Natural killer cell (primary cell): ENCODE results near the gene KRT35. TPM values are rescaled to one million over a fixed set of nuclear protein-coding genes. Genes with fewer than 3 reads are reported as not detected.

Experiments used
- ATAC-seq, 3 donors: fragments of 150-1000 bp in 2 of 3; fragments of 200-7000 bp in 1 of 3; cut with Tn5 transposase; 1 replicate in 1 of 3; 2 replicates in 2 of 3; pipeline ENCODE4 v1.10.0; 2021; ENCODE audit warnings: mild to moderate bottlenecking in 2 of 3, moderate library complexity in 2 of 3
- DNase-seq, 2 donors: peaks; one replicate each; pipeline versions ENCODE4 v3.0.0 to v3.0.0-alpha.2; 2013 to 2021; ENCODE audit warnings: mixed read lengths in 1 of 2
- H3K27ac ChIP-seq: one replicate; pipeline ENCODE4 v1.5.1; 2013; ENCODE audit warnings: mild to moderate bottlenecking, low read length
- H3K27me3 ChIP-seq: one replicate; pipeline ENCODE4 v1.6.1; 2013; ENCODE audit warnings: low read length; ENCODE audit not compliant: control insufficient read depth, insufficient read depth
- H3K36me3 ChIP-seq: one replicate; pipeline ENCODE4 v1.6.1; 2013; ENCODE audit warnings: low read length; ENCODE audit not compliant: control insufficient read depth, insufficient read depth
- H3K4me1 ChIP-seq: one replicate; pipeline ENCODE4 v1.6.1; 2013; ENCODE audit warnings: low read length; ENCODE audit not compliant: control insufficient read depth, insufficient read depth
- H3K4me3 ChIP-seq: one replicate; pipeline ENCODE4 v1.5.1; 2013; ENCODE audit warnings: low read length
- H3K9me3 ChIP-seq: one replicate; pipeline ENCODE4 v1.6.1; 2013; ENCODE audit warnings: low read length; ENCODE audit not compliant: control insufficient read depth, insufficient read depth
- H3K27ac Mint-ChIP-seq, 2 donors: one replicate each; pipeline ENCODE4 v1.8.0; 2022; ENCODE audit warnings: mild to moderate bottlenecking in 2 of 2, mixed read lengths in 2 of 2, moderate library complexity in 1 of 2
- H3K27me3 Mint-ChIP-seq, 2 donors: one replicate each; pipeline ENCODE4 v1.8.0; 2022; ENCODE audit warnings: low read depth in 2 of 2, mixed read lengths in 2 of 2
- H3K36me3 Mint-ChIP-seq: one replicate; pipeline ENCODE4 v1.8.0; 2022; ENCODE audit warnings: mixed read lengths
- H3K4me1 Mint-ChIP-seq, 2 donors: one replicate each; pipeline ENCODE4 v1.8.0; 2022; ENCODE audit warnings: mixed read lengths in 2 of 2
- H3K4me3 Mint-ChIP-seq: one replicate; pipeline ENCODE4 v1.8.0; 2022; ENCODE audit warnings: mild to moderate bottlenecking, moderate library complexity, mixed read lengths
- H3K9me3 Mint-ChIP-seq, 2 donors: one replicate each; pipeline ENCODE4 v1.8.0; 2022; ENCODE audit warnings: mixed read lengths in 2 of 2
- WGBS: methylation state at CpG from one replicate; pipeline ENCODE4 v1.1.7; 2013; ENCODE audit warnings: missing lambda C conversion rate; ENCODE audit not compliant: insufficient coverage; 5-methylcytosine and 5-hydroxymethylcytosine counted together
- intact Hi-C: fragments of 100-400 bp; cut with micrococcal nuclease; formaldehyde crosslinking; loops from one replicate; pipeline ENCODE4 v1.14.2; 2022
- total RNA-seq, 4 donors: library from RNA; stranded (reverse); fragments of 120-200 nt in 1 of 4; gene quantifications; one replicate each; pipeline versions ENCODE4 v1.2.3 to v1.2.4, GENCODE V29; 2013 to 2022
- TF ChIP-seq, protein P1 (sequence below): fragments of 200-600 bp; IDR thresholded peaks from one replicate; pipeline ENCODE4 v1.8.0; 2022; ENCODE audit warnings: antibody characterized with exemption

The KRT35 gene
- total RNA-seq, 3 donors from 2014 or later (not counting 1 experiment from before 2014, with no cell fraction given) = not detected

DNA sequence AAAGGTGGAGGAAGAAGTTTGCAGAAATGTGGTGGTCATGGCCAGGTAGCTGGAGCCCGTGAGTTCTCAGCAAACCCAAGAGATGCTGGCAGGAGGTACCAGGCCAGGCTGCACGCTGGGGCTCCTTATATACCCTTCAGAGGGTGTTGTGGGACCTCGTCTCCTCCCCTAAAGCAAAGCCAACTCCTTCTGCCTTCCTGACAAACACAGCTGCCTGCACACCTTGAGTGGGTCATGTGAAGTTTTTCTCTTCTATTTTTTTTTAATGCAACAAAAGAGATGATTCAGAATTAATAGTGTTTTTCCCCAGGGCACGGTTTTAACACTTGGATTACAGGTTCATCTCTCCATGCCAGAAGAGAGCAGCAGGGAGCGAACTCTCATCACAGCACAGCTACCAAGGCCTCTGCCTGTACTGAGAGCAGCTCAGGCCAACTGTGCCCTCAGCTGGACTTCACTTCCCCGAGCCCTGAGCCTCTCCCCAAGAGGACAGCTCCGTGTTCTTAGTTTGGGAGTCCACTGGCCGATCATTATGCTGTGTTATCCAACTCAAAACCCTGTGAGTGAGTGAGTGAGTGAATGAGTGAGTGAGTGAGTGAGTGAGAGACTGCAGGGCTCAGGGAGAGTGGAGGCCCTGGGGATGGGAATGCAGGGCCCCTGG lies 38.0 kb upstream of the KRT35 start, which contains the start of gene KRT15:
TSS of gene KRT15 (minus strand) at position 102 of the 661 bp plus-strand sequence. CDS start at position 39, 63 bp downstream.
- Histone ChIP-seq H3K27me3 (no peaks in the 10 kb centered on the region), H3K9me3 (no peaks in the 10 kb centered on the region), H3K27ac (no peak within 1 kb of the TSS), H3K4me3 (no peak within 1 kb of the TSS), H3K4me1 (no peaks in the 10 kb centered on the region), H3K36me3 (no peaks in the 10 kb centered on the region)
- no peak for DNase-seq
- Mint-ChIP-seq H3K9me3 (no peaks in the 10 kb centered on the region), H3K27me3 (peaks cover 0 to 2% of the 10 kb centered on the region in 2 donors), H3K27ac (no peak within 1 kb of the TSS), H3K4me3 (no peak within 1 kb of the TSS), H3K4me1 (no peaks in the 10 kb centered on the region), H3K36me3 (no peaks in the 10 kb centered on the region)
- no peak for ATAC-seq
- WGBS = 75% methylated on average over 7 of the region's 8 CpGs
- intact Hi-C loops = no loop called here
- TF ChIP-seq, protein P1, sequence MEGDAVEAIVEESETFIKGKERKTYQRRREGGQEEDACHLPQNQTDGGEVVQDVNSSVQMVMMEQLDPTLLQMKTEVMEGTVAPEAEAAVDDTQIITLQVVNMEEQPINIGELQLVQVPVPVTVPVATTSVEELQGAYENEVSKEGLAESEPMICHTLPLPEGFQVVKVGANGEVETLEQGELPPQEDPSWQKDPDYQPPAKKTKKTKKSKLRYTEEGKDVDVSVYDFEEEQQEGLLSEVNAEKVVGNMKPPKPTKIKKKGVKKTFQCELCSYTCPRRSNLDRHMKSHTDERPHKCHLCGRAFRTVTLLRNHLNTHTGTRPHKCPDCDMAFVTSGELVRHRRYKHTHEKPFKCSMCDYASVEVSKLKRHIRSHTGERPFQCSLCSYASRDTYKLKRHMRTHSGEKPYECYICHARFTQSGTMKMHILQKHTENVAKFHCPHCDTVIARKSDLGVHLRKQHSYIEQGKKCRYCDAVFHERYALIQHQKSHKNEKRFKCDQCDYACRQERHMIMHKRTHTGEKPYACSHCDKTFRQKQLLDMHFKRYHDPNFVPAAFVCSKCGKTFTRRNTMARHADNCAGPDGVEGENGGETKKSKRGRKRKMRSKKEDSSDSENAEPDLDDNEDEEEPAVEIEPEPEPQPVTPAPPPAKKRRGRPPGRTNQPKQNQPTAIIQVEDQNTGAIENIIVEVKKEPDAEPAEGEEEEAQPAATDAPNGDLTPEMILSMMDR = no peak

GRCh38 chr17:41518031-41518430 lies 37.1 kb upstream of the KRT35 start:
- Mint-ChIP-seq H3K27ac (no peak overlapping the region), H3K27me3 (peaks cover 0 to 2% of the 10 kb centered on the region in 2 donors), H3K36me3 (no peaks in the 10 kb centered on the region), H3K4me3 (no peak overlapping the region), H3K9me3 (no peaks in the 10 kb centered on the region), H3K4me1 (no peaks in the 10 kb centered on the region)
- ATAC-seq (no peak), DNase-seq (no peak)
- intact Hi-C loops = no loop called here
- 81% methylated on average over 3 of the region's 3 CpGs for WGBS
- TF ChIP-seq, protein P1 = no peak
- Histone ChIP-seq H3K36me3 (no peaks in the 10 kb centered on the region), H3K27ac (no peak overlapping the region), H3K4me1 (peaks cover under 1% of the 10 kb centered on the region), H3K4me3 (no peak overlapping the region), H3K9me3 (no peaks in the 10 kb centered on the region), H3K27me3 (no peaks in the 10 kb centered on the region)

- Histone ChIP-seq H3K4me1 (peaks cover 5% of the 10 kb centered on the region), H3K9me3 (no peaks in the 10 kb centered on the region), H3K27me3 (no peaks in the 10 kb centered on the region), H3K27ac (no peak overlapping the region), H3K4me3 (no peak overlapping the region), H3K36me3 (no peaks in the 10 kb centered on the region)
- H3K27ac Mint-ChIP-seq = no peak overlapping the region
- TF ChIP-seq, protein P1 = no peak
- H3K36me3 Mint-ChIP-seq = no peaks in the 10 kb centered on the region
- 91% methylated on average over 14 of the region's 14 CpGs for WGBS
- no peaks in the 10 kb centered on the region for H3K4me1 Mint-ChIP-seq
- intact Hi-C loops = no loop called here
- ATAC-seq (no peak), DNase-seq (no peak)
- H3K4me3 Mint-ChIP-seq = no peak overlapping the region
- no peaks in the 10 kb centered on the region for H3K9me3 Mint-ChIP-seq
- peaks cover 0 to 2% of the 10 kb centered on the region in 2 donors for H3K27me3 Mint-ChIP-seq
Measured at GRCh38 chr17:41516830-41517283, 35.9 kb upstream of the KRT35 start.
